ENCODE measurements around the gene TEX54.
A peak's percentile ranks its signal among the peaks of the same experiment; 100 is the strongest.
"Not testable (repeated sequence)": the region's sequence is repeated elsewhere in the genome, so short reads cannot be mapped to it uniquely, and the experiment has no call there.

TEX54 gene

DNA sequence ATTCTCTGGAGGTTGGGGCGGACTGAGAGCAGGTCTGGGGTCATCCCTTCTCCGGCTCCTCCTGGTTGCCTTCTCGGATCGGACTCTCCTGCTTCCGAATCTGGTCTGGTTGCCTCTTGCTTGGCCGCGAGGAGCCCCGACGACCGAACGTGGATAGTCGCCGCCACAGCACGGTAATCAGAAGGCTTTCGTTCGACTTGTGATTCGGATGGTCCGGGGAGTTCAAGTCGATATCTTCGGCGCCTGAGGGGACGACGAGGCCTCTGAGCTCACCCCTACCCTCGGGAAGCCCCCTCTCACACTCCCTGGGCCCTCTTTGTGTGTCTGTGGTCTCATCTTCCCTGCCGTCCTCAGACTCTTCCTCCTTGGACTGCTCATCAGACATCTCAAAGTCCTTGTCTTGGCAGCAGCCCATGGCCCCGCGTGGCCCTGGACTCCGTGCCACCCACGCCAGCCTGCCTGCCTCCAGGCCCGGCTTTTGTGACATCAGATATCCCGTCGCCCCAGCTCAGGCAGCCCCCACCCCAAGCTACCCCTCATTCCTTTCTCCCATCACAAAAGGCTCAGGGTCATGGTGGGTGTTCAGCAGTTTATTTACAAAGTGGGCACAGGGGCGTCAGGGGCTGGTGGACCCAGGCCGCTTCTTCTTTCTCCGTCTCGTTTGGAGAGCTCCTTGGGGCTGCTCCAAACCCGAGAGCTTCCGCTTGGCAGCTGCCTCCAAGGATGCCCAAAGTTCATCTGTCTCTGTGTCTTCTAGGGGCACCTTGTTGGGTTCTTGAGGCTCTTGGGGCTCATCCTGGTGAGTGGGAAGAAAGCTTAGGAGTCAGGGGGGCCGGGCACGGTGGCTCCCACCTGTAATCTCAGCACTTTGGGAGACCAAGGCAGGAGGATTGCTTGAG, at the start of gene TEX54:
Gene TEX54, minus strand, starts transcription at position 506 of the 899 bp plus-strand sequence.
- no peak for DNase-seq

DNA sequence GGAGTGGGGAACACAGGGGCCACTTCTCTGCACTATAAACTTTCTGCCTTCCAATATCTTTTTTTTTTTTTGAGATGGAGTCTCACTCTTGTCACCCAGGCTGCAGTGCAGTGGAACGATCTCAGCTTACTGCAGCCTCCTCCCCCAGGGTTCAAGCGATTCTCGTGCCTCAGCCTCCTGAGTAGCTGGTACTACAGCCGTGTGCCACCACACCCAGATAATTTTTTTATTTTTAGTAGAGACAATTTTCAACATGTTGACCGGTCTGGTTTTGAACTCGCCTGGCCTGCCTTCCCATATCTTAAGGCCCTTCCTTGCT, 49.7 kb upstream of the TEX54 start:
- no peak for DNase-seq

DNA sequence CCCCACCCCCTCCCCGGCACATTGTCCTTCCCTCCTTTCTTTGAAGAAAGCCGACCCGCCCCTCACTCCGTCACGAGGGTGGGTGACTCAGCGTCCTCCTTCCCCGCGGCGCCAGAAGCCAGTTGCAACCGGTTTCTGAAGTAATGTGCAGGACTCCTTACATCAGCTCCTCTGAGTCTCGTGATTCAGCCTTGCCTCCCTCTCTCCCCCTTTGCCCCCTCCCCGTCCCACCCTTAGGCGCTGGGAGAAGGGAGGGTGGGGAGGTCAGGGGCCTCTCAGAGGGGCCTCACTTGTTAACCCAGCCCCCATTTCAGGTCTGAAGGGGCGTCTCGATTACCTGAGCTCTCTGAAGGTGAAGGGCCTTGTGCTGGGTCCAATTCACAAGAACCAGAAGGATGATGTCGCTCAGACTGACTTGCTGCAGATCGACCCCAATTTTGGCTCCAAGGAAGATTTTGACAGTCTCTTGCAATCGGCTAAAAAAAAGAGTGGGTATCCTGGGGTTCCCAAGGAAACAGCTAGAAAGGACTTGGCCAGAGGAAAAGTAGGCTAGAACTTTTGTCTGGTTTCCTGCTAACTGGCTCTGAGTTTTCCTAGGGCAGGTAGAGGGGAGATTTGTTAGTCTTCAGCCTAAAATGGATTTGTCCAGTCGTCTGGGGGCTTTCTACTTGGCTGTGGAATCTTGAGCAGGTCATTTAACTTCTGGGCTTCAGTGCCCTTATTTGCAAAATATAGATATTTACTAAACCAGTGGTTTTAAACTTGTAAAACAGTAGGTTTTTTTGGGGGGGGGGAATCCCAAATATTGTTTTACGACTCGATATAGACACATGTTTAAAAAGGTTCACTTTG, 49.2 kb upstream of the TEX54 start:
- DNase-seq = no peak

DNA sequence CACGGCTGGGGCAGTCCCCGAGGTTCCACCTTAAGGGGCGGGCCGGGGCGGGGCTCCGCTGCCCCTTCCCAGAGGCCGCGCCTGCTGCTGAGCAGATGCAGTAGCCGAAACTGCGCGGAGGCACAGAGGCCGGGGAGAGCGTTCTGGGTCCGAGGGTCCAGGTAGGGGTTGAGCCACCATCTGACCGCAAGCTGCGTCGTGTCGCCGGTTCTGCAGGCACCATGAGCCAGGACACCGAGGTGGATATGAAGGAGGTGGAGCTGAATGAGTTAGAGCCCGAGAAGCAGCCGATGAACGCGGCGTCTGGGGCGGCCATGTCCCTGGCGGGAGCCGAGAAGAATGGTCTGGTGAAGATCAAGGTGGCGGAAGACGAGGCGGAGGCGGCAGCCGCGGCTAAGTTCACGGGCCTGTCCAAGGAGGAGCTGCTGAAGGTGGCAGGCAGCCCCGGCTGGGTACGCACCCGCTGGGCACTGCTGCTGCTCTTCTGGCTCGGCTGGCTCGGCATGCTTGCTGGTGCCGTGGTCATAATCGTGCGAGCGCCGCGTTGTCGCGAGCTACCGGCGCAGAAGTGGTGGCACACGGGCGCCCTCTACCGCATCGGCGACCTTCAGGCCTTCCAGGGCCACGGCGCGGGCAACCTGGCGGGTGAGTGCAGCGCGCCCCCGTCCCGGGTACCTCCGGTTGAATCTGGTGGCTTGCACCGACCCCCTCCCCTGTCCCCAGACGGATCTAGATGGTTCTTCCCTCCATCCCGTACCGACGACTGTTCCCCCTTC, 48.4 kb upstream of the TEX54 start, which contains the start of gene SLC3A2:
Gene SLC3A2, plus strand, starts transcription at position 94 of the 776 bp plus-strand sequence. Its CDS starts 128 bp downstream, at position 222.
- DNase-seq = peak; percentile 91

DNA sequence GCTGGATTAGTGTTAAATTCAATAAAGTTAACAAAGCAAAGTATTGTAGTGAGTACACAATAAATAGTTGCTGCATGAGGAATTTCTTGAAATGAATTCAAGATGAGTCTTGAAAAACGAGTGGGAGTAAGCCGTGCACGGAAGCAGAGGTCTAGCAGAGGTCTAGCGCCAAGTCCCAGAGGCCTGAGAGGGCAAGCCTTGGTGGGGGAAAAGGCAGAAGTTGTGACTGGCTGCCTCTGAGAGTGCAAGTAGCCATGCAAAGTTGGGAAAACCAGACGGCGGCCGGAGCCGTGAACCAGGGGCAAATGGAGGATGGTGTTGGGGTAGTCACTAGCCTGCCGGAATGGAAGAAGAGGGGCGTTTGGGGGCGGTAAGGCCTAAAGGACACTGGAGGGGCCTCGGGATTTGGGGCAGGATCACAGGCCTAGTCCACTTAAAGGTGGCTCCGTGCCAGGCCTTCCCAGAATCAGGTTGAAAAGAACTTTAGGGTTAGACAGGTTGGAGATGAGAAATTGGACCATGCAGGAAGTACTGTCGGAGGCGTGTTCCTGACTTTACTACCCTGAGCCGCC, 47.7 kb upstream of the TEX54 start:
- no peak for DNase-seq

DNA sequence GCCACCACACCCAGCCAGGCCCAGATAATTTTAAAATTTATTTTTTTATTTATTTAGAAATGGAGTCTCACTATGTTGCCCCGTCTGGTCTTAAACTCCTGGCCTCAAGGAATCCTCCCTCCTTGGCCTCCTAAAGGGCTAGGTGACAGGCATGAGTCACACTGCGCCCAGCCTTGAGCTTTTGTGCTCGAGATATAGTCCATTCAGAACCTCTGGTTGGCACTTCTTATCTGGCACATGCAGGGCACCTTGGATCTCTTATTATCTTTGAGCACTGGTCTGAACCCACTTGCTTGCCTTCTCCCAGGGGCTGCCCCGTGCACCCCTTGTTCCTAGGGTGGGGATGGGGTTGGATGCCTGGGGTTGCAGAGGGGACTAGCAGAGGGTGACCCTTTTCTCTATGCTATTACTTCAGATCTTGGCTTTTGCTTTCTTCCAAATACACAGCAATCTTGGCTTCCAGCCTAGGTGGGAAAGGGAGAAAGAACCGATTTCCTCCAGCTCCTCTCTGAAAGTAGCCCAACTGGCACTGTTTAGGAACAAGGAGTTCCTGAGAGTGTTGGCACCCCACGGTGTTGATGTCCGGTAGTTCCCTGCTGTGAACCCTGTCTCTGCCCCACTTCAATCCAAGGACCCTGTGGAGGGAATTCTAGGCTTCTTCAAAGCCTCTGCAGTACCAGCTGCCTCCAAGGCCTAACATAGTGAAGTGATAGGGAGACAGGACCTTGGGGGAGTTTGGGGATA, 46.8 kb upstream of the TEX54 start:
- DNase-seq = no peak

DNA sequence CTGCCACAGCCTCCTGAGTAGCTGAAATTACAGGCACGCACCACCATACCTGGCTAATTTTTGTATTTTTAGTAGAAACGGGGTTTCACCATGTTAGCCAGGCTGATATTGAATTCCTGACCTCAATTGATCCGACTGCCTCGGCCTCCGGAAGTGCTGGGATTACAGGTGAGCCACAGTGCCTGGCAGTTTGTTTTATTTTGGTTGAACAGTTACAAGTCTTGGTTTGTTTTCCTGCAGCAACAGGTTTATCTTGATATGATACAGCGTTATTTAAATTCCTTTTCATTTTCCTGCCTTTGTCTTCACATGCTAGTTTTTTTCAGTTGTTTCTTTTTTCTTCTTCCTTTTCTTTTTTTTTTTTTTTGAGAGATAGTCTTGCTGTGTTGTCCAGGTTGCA, 44.1 kb upstream of the TEX54 start:
- DNase-seq = no peak

DNA sequence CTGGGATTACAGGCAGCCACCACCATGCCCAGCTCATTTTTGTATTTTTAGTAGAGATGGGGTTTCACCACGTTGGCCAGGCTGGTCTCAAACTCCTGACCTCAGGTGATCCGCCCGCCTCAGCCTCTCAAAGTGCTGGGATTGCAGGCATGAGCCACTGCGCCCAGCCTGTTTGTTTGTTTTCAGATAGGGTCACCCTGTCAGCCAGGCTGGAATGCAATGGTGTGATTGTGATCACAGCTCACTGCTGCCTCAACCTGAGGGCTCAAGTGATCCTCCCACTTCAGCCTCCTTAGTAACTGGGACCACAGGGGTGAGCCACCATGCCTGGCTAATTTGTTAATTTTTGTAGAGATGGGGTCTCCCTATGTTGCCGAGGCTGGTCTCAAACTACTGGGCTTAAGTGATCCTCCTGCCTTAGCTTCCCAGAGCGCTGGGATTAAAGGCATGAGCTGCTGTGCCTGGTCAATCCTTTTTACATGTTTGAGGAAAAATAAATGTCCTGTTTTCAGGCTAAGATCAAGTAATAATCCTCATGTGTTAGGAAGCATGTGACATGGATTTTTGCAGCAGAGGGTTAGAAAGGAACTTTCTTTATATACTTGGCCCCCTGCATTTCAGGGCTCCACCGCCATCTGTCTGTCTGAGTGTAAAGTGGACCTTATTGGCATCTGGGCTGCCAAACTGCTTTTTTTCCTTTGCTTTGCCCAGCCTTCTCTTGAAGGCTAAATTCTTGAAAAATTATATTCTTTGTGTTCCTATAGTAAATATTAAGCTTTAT, 43.2 kb upstream of the TEX54 start:
- DNase-seq = no peak

DNA sequence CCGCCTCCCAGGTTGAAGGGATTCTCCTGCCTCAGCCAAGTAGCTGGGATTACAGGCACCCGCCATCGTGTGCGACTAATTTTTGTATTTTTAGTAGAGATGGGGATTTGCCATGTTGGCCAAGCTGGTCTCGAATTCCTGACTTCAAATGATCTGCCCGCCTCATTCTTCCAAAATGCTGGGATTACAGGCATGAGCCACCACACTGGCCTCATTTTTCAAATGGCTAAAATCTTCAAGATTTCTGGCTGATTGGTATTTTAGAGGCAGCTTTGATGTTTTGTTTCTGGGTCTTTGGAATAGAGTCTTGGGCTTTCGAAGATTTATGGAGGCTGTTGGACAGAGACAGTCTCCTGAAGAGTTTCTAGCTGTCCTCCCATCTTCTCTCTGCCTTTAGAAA, 42.2 kb upstream of the TEX54 start:
- DNase-seq = no peak

DNA sequence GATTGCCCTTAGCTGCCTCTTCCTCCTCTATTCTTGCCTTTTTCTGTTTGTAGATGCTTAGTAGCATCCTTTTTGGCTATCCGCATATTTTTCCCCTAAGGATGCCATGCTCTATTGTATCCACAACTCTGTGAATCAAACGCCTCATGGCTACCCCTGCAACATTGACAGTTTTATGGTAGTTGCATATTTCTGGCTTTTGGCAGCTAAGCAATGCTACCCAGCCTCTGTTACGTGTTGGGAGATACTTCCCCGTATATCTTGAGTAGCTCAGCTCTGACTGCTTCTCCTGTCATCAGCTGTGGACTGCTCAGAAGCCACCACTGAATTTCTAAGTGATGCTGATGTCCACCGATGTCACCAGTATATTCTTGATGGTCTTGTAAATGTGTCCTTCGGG, 33.0 kb upstream of the TEX54 start:
- DNase-seq = no peak

DNA sequence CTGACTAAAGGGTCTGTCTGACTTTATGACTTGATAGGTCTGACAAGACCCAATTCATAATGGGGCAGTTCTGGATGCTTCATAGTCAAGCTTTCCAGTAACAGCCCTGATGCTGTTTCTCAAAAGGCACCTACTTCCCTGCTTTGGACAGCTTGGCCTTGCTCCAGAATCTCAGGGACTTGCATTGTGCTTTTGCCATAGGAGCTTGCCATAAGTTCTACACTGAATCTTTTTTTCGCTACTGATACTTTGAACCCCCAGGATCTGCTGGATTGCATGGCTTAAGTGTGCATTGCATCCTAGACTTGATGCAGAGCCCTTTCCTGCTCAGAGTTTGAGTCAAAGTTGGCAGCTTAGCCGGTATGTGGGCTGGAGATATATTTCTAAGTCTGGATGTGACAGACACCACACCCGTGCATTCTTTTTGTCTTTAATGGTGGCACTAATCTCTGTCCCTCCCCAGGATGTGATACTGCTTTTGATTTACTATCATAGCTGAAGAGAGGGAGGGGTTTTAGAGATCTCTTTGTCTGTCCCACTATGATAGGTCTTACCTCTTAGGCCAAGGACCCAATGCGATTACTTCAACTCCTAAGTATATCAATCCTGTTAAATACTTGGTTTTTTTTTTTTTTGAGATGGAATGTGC, 31.2 kb upstream of the TEX54 start:
- DNase-seq = no peak

DNA sequence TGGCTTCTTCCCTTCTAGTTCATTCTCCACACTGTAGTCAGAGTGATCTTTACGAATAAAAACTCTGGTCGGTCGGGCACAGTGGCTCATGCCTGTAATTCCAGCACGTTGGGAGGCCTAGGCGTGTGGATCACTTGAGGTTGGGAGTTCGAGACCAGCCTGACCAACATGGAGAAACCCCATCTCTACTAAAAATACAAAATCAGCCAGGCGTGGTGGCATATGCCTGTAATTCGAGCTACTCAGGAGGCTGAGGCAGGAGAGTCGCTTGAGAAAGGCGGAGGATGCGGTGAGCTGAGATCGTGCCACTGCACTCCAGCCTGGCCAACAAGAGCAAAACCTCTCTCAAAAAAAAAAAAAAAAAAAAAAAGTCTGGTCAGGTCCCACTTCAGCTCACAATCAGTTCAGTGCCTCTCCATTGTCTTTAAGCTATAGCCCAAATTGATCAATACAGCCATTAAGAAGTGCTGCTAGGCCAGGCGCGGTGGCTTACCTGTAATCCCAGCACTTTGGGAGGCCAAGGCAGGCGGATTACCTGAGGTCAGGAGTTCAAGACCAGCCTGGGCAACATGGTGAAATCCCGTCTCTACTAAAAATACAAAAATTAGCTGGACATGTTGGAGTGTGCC, 29.0 kb upstream of the TEX54 start:
- DNase-seq = peak; percentile 51

DNA sequence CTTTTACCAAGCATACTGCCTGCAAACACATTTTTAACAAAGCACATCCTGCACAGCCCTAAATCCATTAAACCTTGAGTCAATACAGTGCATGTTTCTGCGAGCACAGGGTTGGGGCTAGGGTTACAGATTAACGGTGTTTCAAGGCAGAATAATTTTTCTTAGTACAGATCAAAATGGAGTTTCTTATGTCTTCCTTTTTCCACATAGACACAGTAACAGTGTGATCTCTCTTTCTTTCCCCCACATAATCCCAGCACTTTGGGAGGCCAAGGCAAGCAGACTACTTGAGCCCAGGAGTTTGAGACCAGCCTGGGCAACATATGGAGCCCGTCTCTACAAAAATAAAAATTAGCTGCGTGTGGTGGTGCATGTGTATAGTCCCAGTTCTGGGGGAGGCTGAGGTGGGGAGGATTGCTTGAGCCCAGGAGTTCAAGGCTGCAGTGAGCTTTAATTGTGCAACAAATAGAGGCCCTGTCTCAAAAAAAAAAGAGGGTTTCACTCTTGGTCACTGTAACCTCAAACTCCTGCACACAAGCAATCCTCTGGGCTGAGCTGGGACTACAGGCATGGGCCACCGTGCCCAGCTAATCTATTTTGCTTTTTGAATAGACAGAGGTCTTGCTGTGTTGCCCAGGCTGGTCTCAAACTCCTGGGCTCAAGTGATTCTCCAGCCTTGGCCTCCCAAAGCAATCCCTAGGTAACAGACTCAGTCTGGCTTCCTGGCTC, 28.4 kb upstream of the TEX54 start:
- no peak for DNase-seq

DNA sequence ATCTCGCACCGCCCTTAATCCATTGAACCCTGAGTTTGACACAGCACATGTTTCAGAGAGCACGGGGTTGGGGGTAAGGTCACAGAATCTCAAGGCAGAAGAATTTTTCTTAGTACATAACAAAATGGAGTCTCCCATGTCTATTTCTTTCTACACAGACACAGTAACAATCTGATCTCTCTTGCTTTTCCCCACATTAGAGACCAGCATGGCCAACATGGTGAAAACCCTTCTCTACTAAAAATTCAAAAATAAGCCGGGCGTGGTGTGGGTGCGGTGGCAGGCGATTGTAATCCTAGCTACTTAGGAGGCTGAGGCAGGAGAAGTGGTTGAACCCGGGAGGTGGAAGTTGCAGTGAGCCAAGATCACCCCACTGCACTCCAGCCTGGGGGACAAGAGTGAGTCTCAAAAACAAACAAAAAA, 26.7 kb upstream of the TEX54 start:
- DNase-seq = not testable (repeated sequence)

DNA sequence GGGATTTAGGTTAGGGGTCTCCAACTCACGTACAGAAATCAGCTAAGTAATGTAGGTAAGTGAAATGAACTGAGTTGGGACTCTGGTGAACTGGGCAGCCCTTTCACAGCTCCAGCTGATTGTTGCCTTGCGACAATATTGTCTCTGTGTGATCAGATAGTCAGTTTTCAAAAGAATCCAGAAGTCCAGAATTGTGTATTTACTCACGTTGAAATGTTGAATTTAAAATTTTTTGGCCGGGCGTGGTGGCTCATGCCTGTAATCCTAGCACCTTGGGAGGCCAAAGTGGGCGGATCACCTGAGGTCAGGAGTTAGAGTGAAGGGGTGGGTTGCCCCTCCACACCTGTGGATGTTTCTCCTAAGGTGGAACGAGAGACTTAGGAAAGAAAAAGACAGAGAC, 25.6 kb upstream of the TEX54 start:
- no peak for DNase-seq

DNA sequence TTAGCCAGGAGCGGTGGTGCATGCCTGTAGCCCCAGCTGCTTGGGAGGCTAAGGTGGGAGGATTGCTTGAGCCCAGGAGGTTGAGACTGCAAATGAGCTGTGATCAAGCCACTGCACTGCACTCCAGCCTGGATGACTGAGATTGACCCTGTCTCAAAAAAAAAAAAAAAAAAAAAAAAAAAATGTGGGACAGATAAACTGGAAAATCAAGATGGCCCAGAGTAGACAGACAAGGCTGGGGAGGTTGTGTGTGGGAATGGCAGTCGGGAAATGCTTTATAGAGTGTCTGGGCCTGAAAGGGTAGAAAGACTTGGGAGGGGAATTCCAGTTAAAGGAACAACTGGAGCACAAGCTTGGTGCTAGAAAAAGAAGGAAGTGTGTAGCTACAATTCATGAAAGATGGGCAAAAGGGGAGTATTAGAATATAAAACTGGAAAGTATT, 24.9 kb upstream of the TEX54 start:
- DNase-seq = no peak

DNA sequence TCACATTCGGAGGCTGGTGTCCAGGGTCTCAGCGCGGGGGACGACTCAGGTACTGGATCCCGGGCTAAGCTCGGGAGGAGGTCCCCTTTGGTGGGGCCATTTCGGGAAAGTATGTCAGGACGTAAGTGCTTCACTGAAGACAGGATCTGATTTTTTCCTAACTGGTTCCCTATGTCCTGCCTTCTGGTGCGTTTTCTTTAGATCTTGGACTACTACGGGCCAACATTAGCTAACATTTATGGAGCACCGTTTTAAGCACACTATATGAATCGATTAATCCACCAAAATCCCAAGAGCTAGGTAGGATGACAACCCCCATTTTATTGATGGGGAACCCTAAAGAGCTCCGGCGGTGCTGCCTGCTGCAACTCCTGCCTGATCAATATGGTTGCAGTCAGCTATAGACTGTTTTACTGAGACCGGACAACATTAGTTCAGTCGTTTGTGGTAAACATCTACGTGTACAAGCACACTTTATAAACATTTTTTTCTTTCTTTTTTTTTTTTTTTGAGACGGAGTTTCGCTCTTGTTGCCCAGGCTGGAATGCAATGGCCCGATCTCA, 23.8 kb upstream of the TEX54 start:
- DNase-seq = peak; percentile 71

DNA sequence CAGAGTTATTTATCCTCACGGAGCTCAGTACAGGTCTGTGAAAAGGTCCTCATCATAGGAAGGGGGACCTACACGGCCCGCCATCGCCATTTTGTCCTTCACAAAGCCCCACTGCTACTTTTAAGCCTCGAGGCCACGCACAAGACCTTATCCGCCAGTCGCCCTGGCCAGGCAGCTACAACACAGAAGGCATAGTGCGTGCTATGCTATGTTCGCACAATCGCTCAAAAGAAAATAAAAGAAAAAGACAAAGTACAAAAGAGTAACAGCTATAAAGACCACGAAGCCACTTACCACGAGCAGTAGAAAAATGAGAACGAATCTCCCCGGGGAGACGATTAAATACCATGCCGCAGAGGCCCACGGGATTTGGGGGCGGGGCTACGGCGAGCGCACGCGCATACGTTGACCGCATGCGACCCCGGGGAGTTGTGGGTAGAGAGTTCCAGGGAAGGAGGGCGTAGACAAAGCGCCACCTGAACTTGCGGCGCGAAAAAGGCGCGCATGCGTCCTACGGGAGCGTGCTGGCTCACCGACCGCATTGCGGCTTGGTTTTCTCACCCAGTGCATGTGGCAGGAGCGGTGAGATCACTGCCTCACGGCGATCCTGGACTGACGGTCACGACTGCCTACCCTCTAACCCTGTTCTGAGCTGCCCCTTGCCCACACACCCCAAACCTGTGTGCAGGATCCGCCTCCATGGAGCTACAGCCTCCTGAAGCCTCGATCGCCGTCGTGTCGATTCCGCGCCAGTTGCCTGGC, 23.1 kb upstream of the TEX54 start:
- DNase-seq = peak; percentile 96
